NOMO-1 treated with DMSO at 0.1 percent for 48 hours (cell line): Measurements from ENCODE around the gene MUC5AC.
"Not testable (repeated sequence)": the region's sequence is repeated elsewhere in the genome, so short reads cannot be mapped to it uniquely, and the experiment has no call there.

Experiments
- DNase-seq: peaks from one replicate; lab custom pipeline; 2025; ENCODE audit not compliant: unreplicated experiment; lab: John Stamatoyannopoulos, UW

The MUC5AC gene

DNA sequence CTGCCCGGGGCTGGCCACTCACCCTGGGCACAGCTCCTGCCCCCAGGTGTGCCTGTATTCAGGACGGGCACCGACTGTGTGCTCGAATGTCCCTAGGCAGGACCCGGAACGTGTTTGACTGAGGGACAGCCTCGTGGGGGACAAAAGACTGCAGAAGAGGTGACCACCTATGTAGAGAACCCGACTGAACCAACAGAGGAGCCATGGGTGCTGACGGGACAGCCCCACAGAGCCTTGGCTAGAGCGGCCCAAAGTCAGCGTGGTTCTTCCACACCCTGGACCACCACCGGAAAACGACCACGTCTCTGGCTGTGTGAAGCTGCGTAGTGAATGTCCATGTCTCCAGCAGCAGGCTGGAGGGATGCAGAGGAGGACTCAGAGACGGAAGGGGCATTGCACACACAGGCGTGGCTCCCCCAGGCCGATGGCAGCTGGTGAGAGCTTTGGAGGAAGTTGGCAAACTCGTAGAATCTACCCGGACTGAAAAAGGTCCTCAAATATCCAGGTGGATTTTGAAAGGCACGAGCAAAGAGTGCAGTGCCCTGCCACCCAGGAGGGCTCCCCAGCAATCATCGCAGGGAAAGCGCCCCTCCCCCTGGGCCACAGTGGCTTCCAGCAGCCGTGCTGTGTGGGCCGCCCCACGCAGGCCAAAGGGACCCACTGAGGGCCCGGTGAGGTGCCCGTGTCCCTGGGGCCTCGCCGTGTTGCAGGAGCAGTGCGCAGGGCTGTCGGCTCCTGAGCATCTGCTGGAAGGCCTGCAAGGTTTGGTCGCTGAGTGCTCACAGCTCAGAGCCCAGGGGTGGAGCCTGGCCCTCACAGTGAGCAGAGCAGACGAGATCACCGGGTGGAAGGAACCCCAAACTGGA lies 47.6 kb downstream of the MUC5AC start:
- DNase-seq: no peak

- DNase-seq: no peak
Observed at GRCh38 chr11:1205987-1206331, 48.2 kb downstream of the MUC5AC start.

GRCh38 chr11:1206391-1207271 lies 48.9 kb downstream of the MUC5AC start:
- no peak for DNase-seq

DNA sequence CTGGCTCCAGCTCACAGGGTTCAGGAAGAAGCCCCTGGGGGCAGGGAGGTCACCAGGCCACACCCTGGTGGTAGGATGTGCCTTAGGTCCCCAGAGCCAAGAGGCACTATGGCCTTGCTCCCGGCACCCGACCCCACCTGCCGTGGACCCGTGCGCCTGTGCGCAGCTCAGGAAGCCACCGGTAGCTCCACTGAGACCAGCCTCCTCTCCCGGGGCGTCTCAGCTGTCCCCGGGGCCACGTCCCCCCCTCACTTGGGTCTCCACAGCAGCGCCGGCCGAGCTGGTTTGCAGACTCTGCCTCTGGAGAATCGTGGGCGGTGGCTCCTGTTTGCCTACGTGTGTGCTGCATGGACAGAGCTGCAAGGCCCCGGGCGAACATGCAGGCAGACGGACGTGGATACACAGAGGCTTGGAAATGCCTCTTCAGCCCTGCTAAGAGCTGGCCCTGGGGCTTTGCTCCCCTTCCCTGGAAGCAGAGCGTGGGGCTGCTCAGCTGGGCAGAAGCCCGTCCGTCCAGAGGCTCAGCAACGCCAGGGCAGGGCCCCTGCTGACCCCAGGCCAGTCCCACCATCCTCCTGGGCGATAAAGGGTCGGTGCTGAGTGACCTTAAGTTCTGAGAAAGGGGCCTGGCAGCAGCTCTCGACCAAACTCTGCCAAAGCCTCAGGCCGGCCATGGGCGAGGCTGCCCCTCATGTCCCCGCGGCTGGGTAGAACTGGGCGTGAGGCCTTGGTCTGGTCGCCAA lies 49.8 kb downstream of the MUC5AC start:
- DNase-seq: no peak

DNA sequence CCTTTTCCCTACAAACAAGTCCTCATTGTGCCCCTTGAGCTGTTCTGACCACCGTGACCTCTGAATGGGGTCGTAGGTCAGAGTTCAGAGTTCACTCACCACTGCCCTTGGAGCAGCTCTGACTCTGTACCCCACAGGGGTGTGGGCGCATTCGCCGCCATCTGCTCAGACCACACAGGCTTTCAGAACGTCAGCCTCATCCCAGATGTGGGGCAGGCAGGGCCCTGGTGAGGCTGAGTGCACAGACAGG lies 50.3 kb downstream of the MUC5AC start:
- DNase-seq: no peak

DNA sequence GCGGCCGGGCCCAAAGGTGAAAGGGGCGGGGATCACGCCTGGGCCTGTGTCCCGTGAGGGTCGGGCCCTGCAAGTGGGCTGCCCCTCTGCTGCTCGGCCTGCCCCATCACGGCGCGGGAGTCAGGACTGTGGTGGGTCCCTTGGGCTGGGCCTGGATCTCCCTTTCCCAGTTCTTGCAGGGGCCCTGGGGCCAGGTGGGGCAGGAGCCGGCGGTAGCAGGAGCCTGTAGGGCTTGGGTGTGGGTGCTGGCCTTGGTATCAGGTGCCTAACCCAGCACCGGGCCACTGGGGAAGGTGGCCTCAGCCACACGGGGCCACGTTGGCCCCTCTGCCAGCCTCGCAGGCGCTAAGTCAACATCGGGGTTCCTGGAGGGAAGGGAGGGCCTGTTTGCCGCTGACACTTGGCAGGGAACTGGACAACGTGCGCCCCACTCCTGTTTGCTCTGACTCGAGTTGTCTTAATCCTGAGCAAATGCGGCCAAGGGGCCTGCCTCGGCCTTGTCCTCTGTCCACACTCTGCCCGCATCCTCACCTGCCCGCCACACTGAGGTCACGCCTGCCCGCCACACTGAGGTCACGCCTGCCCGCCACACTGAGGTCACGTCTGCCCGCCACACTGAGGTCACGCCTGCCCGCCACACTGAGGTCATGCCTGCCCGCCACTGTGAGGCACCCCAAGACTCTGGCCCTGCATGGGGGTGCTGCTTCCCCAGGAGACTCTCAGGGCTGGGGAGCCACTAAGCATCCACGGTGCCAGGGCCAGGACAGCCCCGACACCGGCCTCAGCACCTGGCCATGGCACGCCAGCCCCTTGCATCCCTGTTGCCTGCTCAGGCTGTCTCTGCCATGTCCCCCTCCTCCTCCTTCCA lies 50.9 kb downstream of the MUC5AC start:
- no peak for DNase-seq

DNA sequence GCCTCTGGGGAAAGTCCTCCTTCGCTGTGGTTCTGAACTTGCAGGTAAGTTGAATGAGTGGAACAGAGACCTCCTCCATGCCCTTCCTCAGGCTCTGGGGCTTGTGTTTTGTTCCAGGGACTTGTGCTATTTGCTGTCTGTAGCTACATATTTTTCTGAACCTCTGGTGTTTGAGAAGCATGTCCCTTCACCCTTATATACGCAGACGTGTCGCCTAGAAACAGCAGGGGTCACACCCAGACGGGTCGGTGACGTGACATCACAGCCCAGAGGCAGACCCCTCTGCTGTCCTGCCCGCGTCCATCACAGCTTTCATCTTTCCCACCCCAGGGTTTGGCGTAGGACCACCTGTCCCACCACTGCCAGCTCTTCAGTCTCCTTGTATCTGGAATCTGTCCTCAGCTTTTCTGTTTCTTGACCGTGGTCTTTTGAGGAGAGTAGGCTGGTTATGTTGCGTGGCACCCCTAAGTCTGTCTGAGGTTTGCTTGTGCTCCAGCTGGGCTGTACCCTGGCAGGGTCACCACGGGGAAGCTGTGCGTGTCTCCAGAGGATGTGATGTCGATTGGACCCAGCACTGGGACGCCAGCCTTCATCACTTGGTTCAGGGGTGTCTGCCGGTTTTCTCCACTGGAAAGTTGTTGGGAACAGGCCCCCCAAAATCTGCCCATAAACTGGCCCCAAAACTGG lies 51.8 kb downstream of the MUC5AC start:
- DNase-seq: no peak

- no peak for DNase-seq
Observed at GRCh38 chr11:1211838-1212237, 54.1 kb downstream of the MUC5AC start.

DNA sequence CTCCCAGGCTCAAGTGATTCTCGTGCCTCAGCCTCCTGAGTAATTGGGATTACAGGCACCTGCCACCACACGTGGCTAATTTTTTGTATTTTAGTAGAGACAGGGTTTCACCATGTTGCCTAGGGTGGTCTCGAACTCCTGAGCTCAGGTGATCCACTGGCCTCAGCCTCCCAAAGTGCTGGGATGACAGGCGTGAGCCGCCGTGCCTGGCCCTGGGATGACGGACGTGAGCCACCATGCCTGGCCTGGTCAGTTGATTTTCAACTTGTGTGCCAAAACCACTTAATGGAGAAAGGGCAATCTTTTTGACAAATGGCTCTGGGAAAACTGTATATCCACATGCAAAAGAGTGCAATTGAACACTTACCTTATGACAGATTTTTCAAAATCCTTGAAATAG lies 58.1 kb downstream of the MUC5AC start:
- DNase-seq: not testable (repeated sequence)

DNA sequence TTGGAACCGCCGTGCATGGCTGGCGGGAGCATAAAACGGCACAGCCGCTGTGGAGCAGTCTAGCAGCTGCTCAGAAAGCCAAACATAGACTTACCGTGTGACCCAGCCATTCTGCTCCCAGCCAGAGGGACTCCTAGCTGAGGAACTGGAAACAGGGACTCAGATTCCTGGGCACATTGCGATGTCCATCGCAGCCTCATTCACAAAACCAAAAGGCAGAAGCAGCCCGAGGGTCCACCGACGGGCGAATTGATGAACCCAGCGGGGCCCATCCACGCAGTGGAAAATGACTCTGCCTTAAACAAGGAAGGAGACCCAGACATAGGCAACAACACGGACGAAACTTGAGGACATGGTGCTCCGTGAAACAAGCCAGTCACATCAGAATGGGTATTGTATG lies 59.4 kb downstream of the MUC5AC start:
- DNase-seq: no peak

GRCh38 chr11:1218256-1218787 lies 60.6 kb downstream of the MUC5AC start:
- no peak for DNase-seq

DNA sequence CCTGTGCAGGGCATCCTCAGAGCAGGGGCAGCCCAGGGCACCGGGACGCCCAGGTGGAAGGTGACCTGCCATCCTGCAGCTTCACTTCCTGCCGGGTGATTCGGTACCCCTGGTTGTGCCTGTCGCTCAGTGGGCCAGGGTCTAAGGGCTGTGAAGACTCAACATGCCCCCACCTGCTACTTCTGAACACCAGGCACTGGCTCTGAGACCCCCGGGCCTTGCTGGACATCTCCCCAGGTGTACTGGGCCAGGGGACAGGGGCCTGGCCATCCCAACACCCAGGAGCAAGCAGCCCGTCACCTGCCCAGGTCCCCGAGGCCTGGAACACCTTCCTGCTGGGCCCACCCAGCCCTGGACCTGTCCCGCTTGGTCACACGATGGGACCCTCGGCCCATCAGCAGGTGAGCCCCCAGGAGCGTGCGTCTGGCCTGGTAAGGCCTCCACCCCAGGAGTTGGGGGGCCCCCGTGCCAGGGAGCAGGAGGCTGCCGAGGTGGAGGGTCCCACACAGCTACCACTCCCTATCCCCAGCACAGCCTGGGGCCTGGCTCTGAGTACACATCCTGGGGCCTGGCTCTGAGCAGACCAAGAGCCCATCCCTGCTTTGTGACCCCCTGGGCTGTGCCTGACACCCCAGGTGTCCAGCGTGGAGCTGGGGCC lies 61.2 kb downstream of the MUC5AC start:
- no peak for DNase-seq

GRCh38 chr11:1219446-1219833 lies 61.7 kb downstream of the MUC5AC start:
- DNase-seq: no peak

- no peak for DNase-seq
Observed at GRCh38 chr11:1219834-1220815, 62.4 kb downstream of the MUC5AC start.

GRCh38 chr11:1220941-1221721 lies 63.4 kb downstream of the MUC5AC start:
- no peak for DNase-seq

DNA sequence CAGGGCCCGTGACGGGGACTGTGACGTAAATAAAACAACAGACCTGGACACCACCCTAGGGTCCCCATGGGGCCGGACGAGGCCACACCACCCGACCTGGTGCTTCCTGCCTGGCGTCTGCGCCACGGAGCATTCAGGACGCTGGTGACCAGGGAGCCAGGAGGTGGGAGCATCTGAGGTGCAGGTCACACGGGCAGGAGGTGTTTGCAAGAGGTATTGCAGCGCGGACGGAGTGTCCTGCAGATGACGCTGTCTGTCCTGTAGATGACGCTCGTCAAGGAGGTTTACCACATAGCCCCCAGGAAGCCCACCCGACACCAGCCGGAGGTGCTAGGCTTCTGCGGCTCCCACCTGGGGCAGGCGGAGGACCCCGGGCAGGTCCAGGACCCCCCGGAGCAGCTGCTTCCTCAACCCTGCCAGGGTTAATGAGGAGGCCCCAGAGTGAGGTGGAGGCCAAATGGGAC lies 64.1 kb downstream of the MUC5AC start:
- no peak for DNase-seq
